ENCODE results near the gene IFT25.
A peak's percentile ranks its signal among the peaks of the same experiment; 100 is the strongest.
"Not testable (repeated sequence)": the region's sequence is repeated elsewhere in the genome, so short reads cannot be mapped to it uniquely, and the experiment has no call there.

Gene IFT25

GRCh38 chr1:53890522-53890941 is 55.0 kb downstream of the IFT25 start:
- peak in 2 of 4 experiments; percentile 4 to 5 for DNase-seq (ENCODE audit: low read depth in 4 of 4, low spot score in 1 of 4)

GRCh38 chr1:53889304-53890298 is 55.9 kb downstream of the IFT25 start, which contains the start of gene YIPF1:
Gene YIPF1, minus strand, starts transcription at chr1:53889797. Its CDS starts 860 bp downstream, at chr1:53888937.
- peak; percentile 59 to 80 (median 68) for DNase-seq (ENCODE audit: low read depth in 4 of 4, low spot score in 1 of 4)

GRCh38 chr1:53888681-53889080 is 56.8 kb downstream of the IFT25 start:
- DNase-seq (ENCODE audit: low read depth in 4 of 4, low spot score in 1 of 4) = no peak

- not testable (repeated sequence) for DNase-seq (ENCODE audit: low read depth in 4 of 4, low spot score in 1 of 4)
Measured at GRCh38 chr1:53883600-53883999, 61.9 kb downstream of the IFT25 start.

- DNase-seq (ENCODE audit: low read depth in 4 of 4, low spot score in 1 of 4) = not testable (repeated sequence)
Measured at GRCh38 chr1:53881853-53882252, 63.6 kb downstream of the IFT25 start.

GRCh38 chr1:53878492-53879105 is 66.9 kb downstream of the IFT25 start:
- DNase-seq (ENCODE audit: low read depth in 4 of 4, low spot score in 1 of 4) = no peak

GRCh38 chr1:53875150-53875549 is 70.3 kb downstream of the IFT25 start:
- DNase-seq (ENCODE audit: low read depth in 4 of 4, low spot score in 1 of 4) = not testable (repeated sequence)

- DNase-seq (ENCODE audit: low read depth in 4 of 4, low spot score in 1 of 4) = no peak
Measured at GRCh38 chr1:53871773-53872484, 73.6 kb downstream of the IFT25 start.
